HCT116 (cell line): ENCODE measurements around the gene UCKL1.

Experiments
- CBX3 ChIP-seq: IDR thresholded peaks from 2 replicates; pipeline ENCODE4 v1.6.1; 2012; ENCODE audit warnings: low read depth
- EGR1 ChIP-seq: IDR thresholded peaks from 2 replicates; pipeline ENCODE4 v1.6.1; 2012; ENCODE audit warnings: low read depth
- EZH2phosphoT487 ChIP-seq: fragments of 200-600 bp; IDR thresholded peaks from 2 replicates; pipeline ENCODE4 v1.6.1; 2018; ENCODE audit warnings: antibody characterized with exemption, borderline replicate concordance
- FOSL1 ChIP-seq: IDR thresholded peaks from 2 replicates; pipeline ENCODE4 v1.6.1; 2012; ENCODE audit warnings: low read depth
- JUND ChIP-seq: IDR thresholded peaks from 2 replicates; pipeline ENCODE4 v1.6.1; 2012
- TCF7L2 ChIP-seq: IDR thresholded peaks from 2 replicates; pipeline ENCODE4 v1.7.0; 2011; ENCODE audit warnings: borderline replicate concordance, inconsistent platforms; ENCODE audit not compliant: insufficient read depth, insufficient read length; ENCODE audit errors: extremely low read depth
- YY1 ChIP-seq: IDR thresholded peaks from 2 replicates; pipeline ENCODE4 v1.6.1; 2011; ENCODE audit warnings: low read length, low read depth, moderate library complexity, mild to moderate bottlenecking; ENCODE audit not compliant: insufficient replicate concordance; ENCODE audit errors: extremely low read depth
- TF ChIP-seq, protein P1 (sequence below), 3 experiments: fragments of 200-600 bp in 1 of 3; sonication (generic) in 1 of 3; IDR thresholded peaks in 2 of 3; conservative IDR thresholded peaks in 1 of 3; 2 replicates each; pipeline ENCODE4 v1.5.1; 2012 to 2017; ENCODE audit warnings: low read depth in 2 of 3, low read length in 2 of 3, antibody characterized with exemption in 1 of 3, borderline replicate concordance in 1 of 3, control low read depth in 1 of 3, mild to moderate bottlenecking in 1 of 3, mixed read lengths in 1 of 3, mixed run types in 1 of 3, moderate library complexity in 1 of 3; ENCODE audit not compliant: insufficient read depth in 1 of 3
- TF ChIP-seq, protein P2 (sequence below): IDR thresholded peaks from 2 replicates; pipeline ENCODE4 v1.6.1; 2012; ENCODE audit warnings: low read depth

DNA sequence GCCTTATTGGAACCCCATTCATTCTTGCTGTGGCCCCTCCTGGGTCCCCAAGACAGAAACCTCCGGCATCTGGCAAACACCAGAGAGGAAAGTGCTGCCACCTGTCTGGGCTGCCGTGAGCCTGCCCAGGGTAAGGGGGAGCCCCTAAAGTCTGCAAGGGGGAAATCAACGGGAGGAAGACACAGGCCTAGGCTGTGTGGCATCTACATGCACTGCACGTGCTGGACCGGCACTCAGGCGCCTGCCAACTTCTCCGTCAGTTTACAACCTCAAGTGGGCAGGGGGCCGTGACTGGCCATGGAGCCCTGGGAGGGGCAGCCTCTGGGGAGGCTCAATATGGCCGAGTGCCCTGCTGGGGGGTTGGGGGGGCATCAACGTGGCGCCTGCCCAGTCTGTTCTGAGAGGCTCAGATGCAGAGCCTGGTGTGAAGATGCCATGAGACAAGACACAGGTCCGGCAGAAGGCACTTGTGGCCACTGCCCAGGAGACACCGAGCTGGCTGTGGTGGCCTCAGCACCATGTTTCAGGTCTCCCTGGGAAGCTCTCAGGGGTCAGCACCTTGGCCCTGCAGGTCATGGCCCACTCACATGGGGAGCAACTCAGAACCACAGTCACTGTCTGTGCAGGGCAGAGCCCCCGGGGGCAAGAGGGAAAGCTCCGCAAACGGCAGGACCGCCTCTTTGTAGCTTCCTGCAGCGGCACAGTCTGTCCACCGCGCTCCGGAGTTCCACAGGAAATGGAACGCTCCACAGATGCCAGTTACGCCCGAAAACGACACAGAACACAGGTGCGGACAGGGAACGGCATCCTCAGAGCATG lies 8.4 kb downstream of the UCKL1 start:
- TF ChIP-seq YY1: no peak
- TF ChIP-seq, protein P1, sequence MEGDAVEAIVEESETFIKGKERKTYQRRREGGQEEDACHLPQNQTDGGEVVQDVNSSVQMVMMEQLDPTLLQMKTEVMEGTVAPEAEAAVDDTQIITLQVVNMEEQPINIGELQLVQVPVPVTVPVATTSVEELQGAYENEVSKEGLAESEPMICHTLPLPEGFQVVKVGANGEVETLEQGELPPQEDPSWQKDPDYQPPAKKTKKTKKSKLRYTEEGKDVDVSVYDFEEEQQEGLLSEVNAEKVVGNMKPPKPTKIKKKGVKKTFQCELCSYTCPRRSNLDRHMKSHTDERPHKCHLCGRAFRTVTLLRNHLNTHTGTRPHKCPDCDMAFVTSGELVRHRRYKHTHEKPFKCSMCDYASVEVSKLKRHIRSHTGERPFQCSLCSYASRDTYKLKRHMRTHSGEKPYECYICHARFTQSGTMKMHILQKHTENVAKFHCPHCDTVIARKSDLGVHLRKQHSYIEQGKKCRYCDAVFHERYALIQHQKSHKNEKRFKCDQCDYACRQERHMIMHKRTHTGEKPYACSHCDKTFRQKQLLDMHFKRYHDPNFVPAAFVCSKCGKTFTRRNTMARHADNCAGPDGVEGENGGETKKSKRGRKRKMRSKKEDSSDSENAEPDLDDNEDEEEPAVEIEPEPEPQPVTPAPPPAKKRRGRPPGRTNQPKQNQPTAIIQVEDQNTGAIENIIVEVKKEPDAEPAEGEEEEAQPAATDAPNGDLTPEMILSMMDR (IDR thresholded peaks at IDR 0.05 in 2 of 3, conservative IDR thresholded peaks at IDR 0.05 in 1 of 3; ENCODE audit: borderline replicate concordance in 1 of 3, insufficient read depth in 1 of 3, low read depth in 2 of 3, low read length in 2 of 3): no peak
- TF ChIP-seq, protein P2, sequence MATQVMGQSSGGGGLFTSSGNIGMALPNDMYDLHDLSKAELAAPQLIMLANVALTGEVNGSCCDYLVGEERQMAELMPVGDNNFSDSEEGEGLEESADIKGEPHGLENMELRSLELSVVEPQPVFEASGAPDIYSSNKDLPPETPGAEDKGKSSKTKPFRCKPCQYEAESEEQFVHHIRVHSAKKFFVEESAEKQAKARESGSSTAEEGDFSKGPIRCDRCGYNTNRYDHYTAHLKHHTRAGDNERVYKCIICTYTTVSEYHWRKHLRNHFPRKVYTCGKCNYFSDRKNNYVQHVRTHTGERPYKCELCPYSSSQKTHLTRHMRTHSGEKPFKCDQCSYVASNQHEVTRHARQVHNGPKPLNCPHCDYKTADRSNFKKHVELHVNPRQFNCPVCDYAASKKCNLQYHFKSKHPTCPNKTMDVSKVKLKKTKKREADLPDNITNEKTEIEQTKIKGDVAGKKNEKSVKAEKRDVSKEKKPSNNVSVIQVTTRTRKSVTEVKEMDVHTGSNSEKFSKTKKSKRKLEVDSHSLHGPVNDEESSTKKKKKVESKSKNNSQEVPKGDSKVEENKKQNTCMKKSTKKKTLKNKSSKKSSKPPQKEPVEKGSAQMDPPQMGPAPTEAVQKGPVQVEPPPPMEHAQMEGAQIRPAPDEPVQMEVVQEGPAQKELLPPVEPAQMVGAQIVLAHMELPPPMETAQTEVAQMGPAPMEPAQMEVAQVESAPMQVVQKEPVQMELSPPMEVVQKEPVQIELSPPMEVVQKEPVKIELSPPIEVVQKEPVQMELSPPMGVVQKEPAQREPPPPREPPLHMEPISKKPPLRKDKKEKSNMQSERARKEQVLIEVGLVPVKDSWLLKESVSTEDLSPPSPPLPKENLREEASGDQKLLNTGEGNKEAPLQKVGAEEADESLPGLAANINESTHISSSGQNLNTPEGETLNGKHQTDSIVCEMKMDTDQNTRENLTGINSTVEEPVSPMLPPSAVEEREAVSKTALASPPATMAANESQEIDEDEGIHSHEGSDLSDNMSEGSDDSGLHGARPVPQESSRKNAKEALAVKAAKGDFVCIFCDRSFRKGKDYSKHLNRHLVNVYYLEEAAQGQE: no peak
- no peak for TF ChIP-seq EZH2phosphoT487
- TF ChIP-seq CBX3: no peak
- no peak for TF ChIP-seq FOSL1
- no peak for TF ChIP-seq EGR1
- no peak for TF ChIP-seq JUND
- no peak for TF ChIP-seq TCF7L2
